Spleen (tissue), 7 donors: Measurements from ENCODE around the gene FBXL17.

Source experiments
- POLR2A ChIP-seq, 3 donors: fragments of 450-650 bp; IDR thresholded peaks; one replicate each; pipeline ENCODE4 v1.5.1; 2017; ENCODE audit warnings: antibody characterized with exemption in 3 of 3, mild to moderate bottlenecking in 1 of 3
- POLR2AphosphoS5 ChIP-seq, 3 donors: sonication (generic); formaldehyde crosslinking; IDR thresholded peaks; one replicate each; pipeline ENCODE4 v1.5.1; 2017; ENCODE audit warnings: antibody characterized with exemption in 3 of 3
- TF ChIP-seq, protein P1 (sequence below), 11 experiments: fragments of 200-600 bp in 7 of 11; fragments of 450-650 bp in 4 of 11; sonication (generic) in 4 of 11; IDR thresholded peaks in 8 of 11; conservative IDR thresholded peaks in 3 of 11; 1 replicate in 7 of 11; 2 replicates in 4 of 11; pipeline versions ENCODE4 v1.4.0 to v1.8.0; 2016 to 2021; ENCODE audit warnings: antibody characterized with exemption in 11 of 11, inconsistent platforms in 4 of 11, mild to moderate bottlenecking in 1 of 11
- donor health status: DM: no; HTN: no; CAD: no; lungs with moderate emphysema.
- donor health status: DM: no; HTN: no; CAD: no.
- donor health status: DM: no; HTN: no; CAD: no.

GRCh38 chr5:108024986-108025385 lies 356.9 kb downstream of the FBXL17 start:
- TF ChIP-seq, protein P1, sequence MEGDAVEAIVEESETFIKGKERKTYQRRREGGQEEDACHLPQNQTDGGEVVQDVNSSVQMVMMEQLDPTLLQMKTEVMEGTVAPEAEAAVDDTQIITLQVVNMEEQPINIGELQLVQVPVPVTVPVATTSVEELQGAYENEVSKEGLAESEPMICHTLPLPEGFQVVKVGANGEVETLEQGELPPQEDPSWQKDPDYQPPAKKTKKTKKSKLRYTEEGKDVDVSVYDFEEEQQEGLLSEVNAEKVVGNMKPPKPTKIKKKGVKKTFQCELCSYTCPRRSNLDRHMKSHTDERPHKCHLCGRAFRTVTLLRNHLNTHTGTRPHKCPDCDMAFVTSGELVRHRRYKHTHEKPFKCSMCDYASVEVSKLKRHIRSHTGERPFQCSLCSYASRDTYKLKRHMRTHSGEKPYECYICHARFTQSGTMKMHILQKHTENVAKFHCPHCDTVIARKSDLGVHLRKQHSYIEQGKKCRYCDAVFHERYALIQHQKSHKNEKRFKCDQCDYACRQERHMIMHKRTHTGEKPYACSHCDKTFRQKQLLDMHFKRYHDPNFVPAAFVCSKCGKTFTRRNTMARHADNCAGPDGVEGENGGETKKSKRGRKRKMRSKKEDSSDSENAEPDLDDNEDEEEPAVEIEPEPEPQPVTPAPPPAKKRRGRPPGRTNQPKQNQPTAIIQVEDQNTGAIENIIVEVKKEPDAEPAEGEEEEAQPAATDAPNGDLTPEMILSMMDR (IDR thresholded peaks at IDR 0.05 in 8 of 11, conservative IDR thresholded peaks at IDR 0.05 in 3 of 11): no peak
- TF ChIP-seq POLR2AphosphoS5 (IDR thresholded peaks at IDR 0.05) (no peak), POLR2A (IDR thresholded peaks at IDR 0.05) (no peak)
